HG02759 (cell line): ENCODE measurements around the gene ZNF222.

Source experiments
- ATAC-seq: cut with Tn5 transposase; IDR thresholded peaks from one replicate; pipeline ENCODE4 v1.9.1; 2021; ENCODE audit warnings: mild to moderate bottlenecking, moderate library complexity; ENCODE audit not compliant: unreplicated experiment

Gene ZNF222

DNA sequence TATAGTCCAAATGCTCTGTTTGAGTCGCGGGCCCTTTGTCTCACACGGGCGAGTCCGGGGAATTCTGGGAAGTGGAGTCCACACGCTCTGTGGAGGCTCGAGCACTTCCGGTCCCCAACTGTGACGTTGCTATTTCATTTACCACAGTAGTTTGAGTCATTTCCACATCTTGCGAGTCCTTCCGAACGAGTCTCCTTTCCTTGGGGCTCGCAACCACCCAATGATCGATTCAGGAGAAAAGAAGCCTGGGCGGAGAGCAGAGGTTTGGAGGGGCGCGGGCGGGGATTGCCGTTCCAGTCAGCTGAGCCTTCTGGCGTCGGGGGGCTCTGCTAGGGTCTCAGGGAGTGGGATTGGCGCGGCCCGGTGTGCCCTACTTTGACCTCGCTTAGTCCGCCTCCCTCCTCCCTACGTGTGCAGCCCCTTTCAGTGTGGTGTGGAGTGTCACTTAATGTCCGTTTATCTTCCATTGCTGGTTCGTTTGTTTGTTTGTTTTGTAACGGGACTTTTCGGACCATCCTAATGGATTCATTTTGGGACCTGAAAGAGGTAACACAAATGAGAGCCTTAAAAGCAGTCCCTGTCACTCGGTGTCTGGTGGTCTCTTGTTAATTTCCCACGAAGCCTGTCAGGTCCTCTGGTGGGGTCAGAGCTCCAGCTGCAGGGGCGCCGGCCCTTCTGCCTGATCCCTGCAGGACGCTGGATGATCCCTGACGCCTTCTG lies at the start of gene ZNF222:
TSS of gene ZNF222 (plus strand) at position 163 of the 720 bp plus-strand sequence. CDS start at position 221, 58 bp downstream.
- ATAC-seq: peak; percentile 84

DNA sequence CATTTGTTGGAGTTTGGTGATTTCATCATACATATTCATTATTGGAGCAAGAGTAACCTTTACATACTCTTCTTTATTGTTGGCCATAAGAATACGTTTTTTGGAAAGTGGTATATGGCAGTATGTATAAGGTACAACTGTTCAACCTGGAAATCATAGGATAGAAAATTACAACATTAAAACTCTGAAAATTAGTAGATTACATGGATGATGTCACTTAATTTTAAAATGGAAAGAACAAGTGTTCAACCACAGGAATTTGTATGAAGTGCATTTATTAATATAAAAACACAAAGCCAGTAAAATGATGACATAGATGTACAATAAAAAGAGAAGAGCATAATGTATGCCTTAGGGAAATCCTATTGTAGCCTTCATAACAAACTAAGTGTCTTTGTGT lies 48.4 kb upstream of the ZNF222 start:
- ATAC-seq: no peak

DNA sequence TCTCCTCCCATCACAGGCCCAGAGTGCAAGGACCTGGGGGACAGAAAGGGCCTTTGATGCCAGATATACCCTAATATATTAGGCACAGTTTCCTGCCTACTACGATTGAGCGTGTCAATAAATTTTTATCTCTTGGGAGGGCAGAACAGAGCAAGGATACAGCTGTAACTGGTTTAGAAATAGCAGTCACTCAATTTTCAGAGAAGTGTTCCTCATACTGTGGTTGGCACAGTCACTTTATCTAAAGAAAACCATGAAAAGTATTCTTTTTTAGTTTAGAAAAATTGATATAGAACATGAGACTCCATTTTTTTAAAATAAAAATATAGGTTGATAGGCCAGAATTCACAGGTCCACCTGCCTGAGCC lies 41.7 kb upstream of the ZNF222 start:
- ATAC-seq: peak; percentile 20

DNA sequence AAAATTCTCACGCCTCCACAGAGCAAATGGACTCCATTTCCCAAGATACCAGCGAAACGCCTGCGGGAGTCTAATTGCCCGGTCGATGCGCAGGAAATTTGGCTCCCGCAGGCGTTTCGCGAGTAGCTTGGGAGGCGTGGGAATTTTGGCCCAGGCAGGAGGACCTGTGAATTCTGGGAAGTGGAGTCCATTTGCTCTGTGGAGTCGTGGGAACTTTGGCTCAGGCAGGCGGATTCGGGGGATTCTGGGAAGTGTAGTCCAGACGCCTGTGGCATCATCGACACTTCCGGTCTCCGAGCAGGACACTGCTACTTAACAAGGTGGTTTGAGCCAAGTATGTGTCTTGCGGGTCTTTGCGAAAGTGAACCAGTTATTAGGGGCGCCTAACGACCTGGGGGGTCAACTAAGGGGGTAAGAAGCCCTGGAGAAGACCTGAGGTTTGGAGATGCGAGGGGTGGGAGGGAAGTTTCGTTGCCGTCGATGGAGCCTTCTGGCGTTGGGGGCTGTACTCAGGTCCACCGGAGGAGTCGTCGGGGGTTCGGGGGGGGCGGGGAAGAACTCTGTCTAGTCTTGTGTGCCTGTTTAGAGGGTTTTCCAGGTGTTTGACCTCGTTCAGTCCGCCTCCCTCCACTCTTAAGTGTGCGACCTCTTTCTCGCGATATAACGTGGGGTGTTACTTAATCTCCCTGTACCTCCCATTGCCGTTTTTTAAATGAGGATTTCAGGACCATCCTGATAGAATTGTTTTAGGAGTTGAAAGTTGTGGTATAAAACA lies 41.1 kb upstream of the ZNF222 start, which contains the start of gene ZNF155:
TSS of gene ZNF155 (plus strand) at position 277 of the 775 bp plus-strand sequence. CDS start 4,356 bp downstream, outside the sequence.
- ATAC-seq: peak; percentile 89

DNA sequence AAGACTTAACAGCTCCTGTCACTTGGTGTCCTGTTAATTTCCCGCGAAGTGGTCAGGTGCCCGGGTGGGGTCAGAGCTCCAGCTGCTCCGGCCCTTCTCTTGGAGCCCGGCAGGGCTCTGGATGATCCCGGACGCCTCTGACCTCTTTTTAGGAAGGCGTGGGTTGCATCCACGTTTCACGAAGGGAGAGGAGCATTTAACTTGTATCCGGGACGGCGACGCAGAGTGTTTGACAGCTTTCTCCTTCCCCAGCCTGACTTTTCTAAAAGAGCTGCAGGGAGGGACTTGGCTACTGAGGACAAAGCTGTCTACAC lies 40.5 kb upstream of the ZNF222 start:
- peak; percentile 9 for ATAC-seq

DNA sequence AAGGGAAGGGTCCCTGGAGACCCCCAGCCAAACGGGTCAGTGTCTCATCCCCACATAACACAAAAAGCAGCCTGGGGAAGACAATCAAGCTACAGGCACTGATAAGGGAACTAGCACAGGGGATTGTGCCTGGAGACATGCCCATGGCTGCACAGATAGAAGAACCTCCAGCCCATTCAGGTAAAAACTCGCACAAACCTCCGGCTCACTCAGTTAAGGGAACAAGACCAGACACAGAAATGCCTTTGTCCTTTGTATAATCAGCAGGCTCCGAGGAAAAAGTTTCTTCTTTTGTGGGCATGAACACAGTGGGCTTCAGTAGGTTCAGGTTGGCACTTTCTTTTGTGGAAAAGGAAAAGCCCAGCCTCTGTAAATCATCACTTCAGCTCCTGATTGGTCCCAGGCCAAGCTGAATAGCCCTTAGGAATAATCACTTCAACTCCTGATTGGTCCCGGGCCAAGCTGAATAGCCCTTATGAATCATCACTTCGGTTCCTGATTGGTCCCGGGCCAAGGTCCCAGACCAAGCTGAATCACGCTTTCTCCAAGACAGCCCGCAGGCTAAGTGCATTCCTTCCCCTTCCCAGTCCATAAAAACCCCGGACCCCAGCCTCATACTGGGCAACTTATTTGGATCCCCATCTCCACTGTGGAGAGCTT lies 27.4 kb upstream of the ZNF222 start:
- ATAC-seq: no peak

DNA sequence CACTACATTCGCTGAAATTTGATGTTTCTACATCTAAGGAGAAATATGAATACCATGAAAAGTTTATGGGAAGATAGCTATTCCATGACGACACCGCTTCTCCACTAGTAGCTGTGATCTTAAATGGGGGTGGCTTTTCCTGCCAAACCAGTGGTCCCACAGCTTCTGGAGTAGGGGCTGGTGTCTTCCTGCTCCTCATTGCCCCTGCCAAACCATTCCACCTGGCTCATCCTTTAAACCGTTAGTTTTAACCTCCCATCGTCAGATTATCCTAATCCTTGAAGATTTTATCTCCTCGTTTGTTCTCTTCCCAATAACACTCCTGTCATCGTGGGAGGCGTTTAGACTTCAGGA lies 23.0 kb upstream of the ZNF222 start:
- ATAC-seq: no peak

DNA sequence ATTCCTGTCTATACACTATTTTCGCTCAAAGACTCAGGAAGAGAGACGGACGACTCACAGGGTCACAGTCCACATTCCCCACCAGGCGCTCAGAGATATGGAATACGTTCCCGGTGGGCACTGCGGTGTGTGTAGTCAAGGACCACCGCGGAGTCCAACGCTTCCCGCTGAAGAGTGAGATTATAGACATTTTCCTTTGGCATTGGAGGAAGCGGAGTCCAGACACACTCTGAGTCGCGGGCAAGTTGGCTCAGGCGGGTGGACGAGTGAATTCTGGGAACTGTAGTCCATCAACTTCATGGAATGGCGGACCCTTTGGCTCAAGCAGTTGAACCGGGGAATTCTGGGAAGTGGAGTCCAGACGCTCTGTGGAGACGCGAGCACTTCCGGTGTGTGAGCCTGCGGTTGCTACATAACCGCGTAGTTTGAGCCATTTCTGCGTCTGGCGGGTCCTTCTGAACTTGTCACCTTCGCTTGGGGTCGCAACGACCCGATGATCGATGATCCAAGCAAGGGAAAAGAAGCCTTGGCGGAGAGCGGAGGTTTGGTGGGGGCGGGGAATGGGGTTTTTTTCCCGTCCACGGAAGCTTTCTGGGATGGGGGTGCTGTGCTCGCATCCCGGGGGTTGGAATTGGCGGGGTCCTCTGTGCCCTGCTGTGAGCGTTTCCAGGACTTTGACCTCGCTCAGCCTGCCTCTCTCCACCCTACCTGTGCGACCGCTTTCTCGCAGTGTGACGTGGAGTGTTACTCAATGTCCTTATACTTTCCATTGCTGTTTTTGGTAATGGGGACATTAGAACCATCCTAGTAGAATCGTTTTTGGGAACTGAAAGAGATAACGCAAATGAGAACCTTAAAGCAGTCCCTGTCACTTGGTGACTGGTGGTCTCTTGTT lies 22.4 kb upstream of the ZNF222 start, which contains the start of gene ZNF230:
TSS of gene ZNF230 (plus strand) at position 392 of the 895 bp plus-strand sequence. CDS start 4,122 bp downstream, outside the sequence.
- peak; percentile 95 for ATAC-seq

DNA sequence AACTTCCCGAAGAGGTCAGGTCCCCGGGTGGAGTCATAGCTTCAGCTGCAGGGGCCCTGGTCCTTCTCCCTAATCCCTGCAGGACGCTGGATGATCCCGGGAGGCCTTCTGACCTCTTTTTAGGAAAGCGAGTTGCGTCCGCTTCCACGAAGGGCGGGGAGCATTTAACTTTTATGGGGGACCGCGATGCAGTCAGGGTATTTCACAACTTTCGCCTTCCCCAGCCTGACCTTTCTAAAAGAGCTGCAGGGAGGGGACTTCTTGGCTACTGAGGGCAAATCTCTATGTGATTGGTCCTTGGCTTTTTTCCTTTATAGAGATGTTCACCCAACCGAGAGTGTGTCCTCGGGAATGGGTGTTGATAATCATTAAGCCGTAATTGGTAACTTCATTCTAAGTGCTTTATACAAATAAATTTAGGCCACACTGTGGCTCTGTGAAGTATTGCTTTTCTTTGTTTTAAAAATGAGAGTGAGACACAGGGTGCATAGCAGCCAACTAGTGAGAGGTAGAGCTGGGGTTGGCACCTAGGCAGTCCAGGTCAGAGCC lies 21.6 kb upstream of the ZNF222 start:
- ATAC-seq: peak; percentile 29

DNA sequence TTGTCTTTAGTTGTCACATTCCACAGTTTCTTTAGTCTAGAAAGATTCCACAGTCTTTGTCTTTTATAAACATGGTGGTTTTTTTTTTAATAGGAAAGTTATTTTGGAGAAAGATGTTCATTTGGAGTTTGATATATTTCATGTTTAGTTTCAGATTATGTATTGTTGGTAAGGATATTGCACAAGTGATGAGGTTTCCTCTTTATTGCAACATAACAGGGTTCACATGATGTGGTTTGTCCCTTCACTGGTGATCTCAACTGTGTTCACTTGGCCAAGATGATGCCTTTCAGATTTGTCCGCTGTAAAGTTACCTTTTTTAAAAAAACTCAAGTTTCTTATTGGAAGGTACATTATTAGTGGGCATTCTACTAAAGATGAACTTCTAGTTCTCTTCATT lies 19.2 kb upstream of the ZNF222 start:
- ATAC-seq: no peak

DNA sequence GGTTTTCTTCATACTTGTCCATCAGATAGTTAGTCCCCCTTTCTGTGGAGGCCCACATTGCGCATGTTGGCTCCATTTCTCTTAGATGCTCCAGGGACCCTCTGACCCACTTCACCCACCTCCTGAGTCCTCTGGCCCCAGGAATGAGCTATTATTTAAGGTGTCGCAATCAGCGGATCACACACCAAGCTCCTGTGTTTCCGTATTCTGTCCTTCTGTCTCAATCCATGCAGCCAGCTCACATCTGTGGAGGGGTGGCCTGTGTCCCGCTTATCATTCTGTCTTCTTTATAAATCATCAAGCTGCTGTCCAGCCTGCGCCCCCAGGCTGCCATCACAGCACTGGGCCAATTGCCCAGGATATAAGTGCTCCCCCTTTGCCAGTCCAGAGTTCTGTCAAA lies 17.7 kb upstream of the ZNF222 start:
- no peak for ATAC-seq

DNA sequence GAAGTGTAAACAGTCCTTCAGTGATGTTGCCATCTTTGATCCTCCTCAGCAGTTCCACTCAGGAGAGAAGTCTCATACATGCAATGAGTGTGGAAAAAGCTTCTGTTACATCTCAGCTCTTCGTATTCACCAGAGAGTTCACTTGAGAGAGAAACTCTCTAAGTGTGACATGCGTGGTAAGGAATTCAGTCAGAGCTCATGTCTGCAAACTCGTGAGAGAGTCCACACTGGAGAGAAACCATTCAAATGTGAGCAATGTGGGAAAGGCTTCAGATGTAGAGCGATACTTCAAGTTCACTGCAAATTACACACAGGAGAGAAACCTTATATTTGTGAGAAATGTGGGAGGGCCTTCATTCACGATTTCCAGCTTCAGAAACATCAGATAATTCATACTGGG lies 14.7 kb upstream of the ZNF222 start:
- no peak for ATAC-seq

DNA sequence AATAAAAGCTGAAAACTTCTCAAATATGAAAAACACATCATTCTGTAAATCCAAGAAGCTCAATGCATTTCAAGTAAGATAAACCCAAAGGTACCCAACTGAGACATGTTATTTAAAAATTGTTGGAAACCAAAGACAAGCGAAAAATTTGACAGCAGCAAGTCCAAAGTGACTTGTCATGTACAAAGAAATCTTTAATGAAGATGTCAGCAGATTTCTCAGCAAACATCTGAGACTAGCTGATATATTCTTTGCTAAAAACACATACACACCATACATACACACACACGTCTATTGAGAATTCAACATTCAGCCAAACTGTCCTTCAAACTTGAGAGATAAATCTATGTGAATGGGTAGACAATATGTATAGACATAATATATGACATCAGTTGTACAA lies 5.7 kb upstream of the ZNF222 start:
- ATAC-seq: no peak

DNA sequence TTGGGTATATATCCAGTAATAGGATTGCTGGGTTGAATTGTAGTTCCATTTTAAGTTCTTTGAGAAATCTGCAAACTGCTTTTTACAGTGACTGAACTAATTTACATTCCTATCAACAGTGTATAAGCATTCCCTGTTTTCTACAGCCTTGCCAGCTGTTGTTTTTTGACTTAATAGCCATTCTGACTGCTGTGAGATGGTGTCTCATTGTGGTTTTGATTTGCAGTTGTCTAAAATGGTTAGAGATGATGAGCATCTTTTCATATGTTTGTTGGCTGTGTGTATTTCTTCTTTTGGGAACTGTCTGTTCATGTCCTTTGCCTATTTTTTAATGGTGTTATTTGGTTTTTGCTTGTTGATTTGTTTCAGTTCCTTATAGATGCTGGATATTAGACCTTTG lies 4.0 kb upstream of the ZNF222 start:
- ATAC-seq: no peak

DNA sequence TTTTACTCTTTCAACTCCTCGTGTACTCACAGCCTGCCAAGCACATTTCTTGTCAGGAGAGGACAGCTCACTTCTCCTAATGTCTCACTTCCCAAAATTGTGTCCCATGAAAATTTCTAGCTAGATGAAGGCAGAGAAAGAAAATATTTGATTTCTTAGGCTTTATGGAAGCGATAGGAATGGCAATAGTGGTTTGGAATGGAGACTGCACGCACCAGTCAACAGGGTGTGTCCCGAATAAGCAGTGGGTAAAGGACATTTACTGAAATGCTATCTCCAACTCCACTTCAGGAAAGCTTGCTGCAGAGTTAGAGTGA lies 321 bp upstream of the ZNF222 start:
- ATAC-seq: no peak

DNA sequence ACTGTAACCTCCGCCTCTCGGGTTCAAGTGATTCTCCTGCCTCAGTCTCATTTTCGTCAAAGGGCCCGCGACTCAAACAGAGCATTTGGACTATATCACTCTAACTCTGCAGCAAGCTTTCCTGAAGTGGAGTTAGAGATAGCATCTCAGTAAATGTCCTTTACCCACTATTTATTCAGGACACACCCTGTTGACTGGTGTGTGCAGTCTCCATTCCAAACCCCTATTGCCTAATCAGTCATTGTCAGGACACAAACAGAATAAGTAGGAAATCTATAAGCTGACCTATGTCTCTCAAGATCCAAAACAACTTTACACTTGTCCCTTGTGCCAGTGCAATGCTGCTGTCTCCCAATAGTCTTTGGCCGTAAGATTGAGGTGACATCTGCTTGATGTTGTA lies 1.4 kb downstream of the ZNF222 start:
- no peak for ATAC-seq

DNA sequence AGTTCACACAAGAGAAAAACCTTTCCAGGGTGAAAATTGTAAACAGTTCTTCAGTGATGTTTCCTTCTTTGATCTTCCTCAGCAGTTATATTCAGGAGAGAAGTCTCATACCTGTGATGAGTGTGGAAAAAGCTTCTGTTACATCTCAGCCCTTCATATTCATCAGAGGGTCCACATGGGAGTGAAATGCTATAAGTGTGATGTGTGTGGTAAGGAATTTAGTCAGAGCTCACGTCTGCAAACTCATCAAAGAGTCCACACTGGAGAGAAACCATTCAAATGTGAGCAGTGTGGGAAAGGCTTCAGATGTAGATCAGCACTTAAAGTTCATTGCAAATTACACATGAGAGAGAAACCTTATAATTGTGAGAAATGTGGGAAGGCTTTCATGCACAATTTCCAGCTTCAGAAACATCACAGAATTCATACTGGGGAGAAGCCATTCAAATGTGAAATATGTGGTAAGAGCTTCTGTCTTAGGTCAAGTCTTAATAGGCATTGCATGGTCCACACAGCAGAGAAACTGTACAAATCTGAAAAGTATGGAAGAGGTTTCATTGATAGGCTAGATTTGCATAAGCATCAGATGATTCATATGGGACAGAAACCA lies 6.9 kb downstream of the ZNF222 start:
- ATAC-seq: no peak

DNA sequence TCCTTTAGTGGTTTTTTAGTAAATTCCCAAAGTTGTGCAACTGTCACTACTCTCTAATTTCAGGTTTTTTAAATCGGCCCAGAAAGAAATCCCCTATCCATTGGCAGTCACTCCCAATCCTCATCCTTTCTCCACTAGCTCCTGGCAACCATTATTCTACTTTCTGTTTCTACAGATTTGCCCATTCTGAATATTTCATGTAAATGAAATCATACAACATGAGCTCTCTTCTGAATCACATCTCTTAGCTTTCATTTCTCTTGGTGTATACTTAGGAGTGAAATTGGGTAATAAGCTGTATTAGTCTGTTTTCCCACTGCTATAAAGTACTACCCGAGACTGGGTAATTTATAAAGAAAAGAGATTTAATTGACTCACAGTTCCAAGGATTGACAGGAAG lies 17.0 kb downstream of the ZNF222 start:
- ATAC-seq: no peak

DNA sequence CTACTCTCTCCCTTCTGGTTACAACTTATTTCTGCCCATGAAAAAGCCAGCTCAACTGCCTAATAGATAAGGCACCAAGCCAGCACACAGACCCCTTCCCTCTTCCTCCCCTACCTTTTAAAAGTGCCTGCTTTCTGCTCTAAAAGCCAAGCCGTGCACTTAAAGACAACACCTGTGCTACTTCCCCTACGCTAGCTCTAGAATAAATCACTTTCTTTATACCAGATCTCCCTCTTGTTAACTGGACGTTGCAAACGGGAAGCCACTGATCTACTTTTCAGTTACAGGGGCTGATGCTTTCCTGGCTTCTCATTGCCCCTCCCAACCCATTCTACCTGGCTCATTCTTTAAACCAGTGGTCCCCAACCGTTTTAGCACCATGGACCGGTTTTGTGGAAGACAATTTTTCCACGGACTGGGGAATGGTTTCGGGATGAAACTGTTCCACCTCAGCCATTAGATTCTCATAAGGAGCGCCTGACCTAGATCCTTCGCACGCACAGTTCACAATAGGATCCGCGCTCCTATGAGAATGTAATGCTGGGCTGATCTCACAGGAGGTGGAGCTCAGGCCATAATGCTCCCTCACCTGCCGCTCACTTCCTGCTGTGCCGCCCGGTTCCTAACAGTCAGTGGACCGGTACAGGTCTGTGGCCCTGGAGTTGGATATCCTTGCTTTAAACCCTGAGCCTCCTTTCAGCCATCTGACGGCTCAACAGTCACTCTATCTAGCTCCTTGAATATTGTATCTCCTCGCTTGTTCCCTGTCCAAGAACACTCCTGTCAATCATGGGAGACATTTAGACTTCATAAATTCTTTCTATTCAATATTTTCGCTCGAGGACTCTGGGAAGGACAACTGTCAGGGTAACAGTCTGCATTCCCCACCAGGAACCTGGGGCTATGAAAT lies 25.8 kb downstream of the ZNF222 start:
- peak; percentile 30 for ATAC-seq
